NCI-H524 treated with DMSO at 0.1 percent for 48 hours (cell line): ENCODE data around the gene CFAP97.
"Not testable (repeated sequence)": the region's sequence is repeated elsewhere in the genome, so short reads cannot be mapped to it uniquely, and the experiment has no call there.

Source experiments
- DNase-seq: peaks from one replicate; lab custom pipeline; 2025; lab: John Stamatoyannopoulos, UW

Gene CFAP97

GRCh38 chr4:185139736-185140135, 64.1 kb downstream of the CFAP97 start:
- DNase-seq = no peak

- DNase-seq = no peak
These were observed 65.6 kb downstream of the CFAP97 start for GRCh38 chr4:185138161-185138560.

- DNase-seq = no peak
These were observed 66.4 kb downstream of the CFAP97 start for GRCh38 chr4:185137233-185137925.

- DNase-seq = no peak
These were observed 69.4 kb downstream of the CFAP97 start for GRCh38 chr4:185134307-185134869.

- no peak for DNase-seq
These were observed 75.3 kb downstream of the CFAP97 start for GRCh38 chr4:185128272-185129119.

GRCh38 chr4:185127021-185127925, 76.5 kb downstream of the CFAP97 start:
- no peak for DNase-seq

- no peak for DNase-seq
These were observed 79.8 kb downstream of the CFAP97 start for GRCh38 chr4:185124006-185124405.

GRCh38 chr4:185122681-185123345, 81.0 kb downstream of the CFAP97 start:
- DNase-seq = no peak

GRCh38 chr4:185120631-185120946, 83.2 kb downstream of the CFAP97 start:
- DNase-seq = no peak

- no peak for DNase-seq
These were observed 83.7 kb downstream of the CFAP97 start for GRCh38 chr4:185119927-185120630.

- DNase-seq = not testable (repeated sequence)
These were observed 84.3 kb downstream of the CFAP97 start for GRCh38 chr4:185119467-185119866.

GRCh38 chr4:185118876-185119275, 84.9 kb downstream of the CFAP97 start:
- no peak for DNase-seq

- DNase-seq = no peak
These were observed 86.4 kb downstream of the CFAP97 start for GRCh38 chr4:185117300-185117934.

- DNase-seq = peak; percentile 63
These were observed 88.0 kb downstream of the CFAP97 start for GRCh38 chr4:185115827-185116232.

GRCh38 chr4:185113340-185113739, 90.5 kb downstream of the CFAP97 start:
- DNase-seq = no peak

- DNase-seq = no peak
These were observed 91.7 kb downstream of the CFAP97 start for GRCh38 chr4:185112104-185112503.

- no peak for DNase-seq
These were observed 93.4 kb downstream of the CFAP97 start for GRCh38 chr4:185110375-185110823.

- no peak for DNase-seq
These were observed 94.1 kb downstream of the CFAP97 start for GRCh38 chr4:185109736-185110135.
